HepG2 (cell line): Measurements from ENCODE around the gene TOLLIP. TPM values are rescaled to one million over a fixed set of nuclear protein-coding genes. Genes with fewer than 3 reads are reported as not detected.

Experiments
- ETV5 ChIP-seq: IDR thresholded peaks from 2 replicates; pipeline ENCODE4 v1.6.1; 2018; ENCODE audit warnings: missing biosample characterization, missing genetic modification reagents, inconsistent platforms, borderline replicate concordance
- FOXK2 ChIP-seq: fragments of 450-650 bp; IDR thresholded peaks from 2 replicates; pipeline ENCODE4 v1.6.1; 2016
- GABPA ChIP-seq, 2 experiments: IDR thresholded peaks; 2 replicates each; pipeline ENCODE4 v1.6.1; 2011 to 2016; ENCODE audit warnings: low read depth in 2 of 2, low read length in 1 of 2, missing biosample characterization in 1 of 2, missing genetic modification characterization in 1 of 2
- GTF2F1 ChIP-seq: fragments of 150-350 bp; IDR thresholded peaks from 2 replicates; pipeline ENCODE4 v1.6.1; 2014; ENCODE audit warnings: low read length
- ISL2 ChIP-seq: sonication (generic); formaldehyde crosslinking; IDR thresholded peaks from 2 replicates; pipeline ENCODE4 v1.5.0; 2020; ENCODE audit warnings: missing genetic modification reagents
- KLF13 ChIP-seq: sonication (generic); formaldehyde crosslinking; IDR thresholded peaks from 2 replicates; pipeline ENCODE4 v1.4.0; 2020; ENCODE audit warnings: mild to moderate bottlenecking, missing genetic modification reagents
- KLF16 ChIP-seq, 2 experiments: sonication (generic) in 1 of 2; formaldehyde crosslinking in 1 of 2; IDR thresholded peaks; 2 replicates each; pipeline versions ENCODE4 v1.6.1 to v1.8.0; 2016 to 2023; ENCODE audit warnings: missing genetic modification reagents in 2 of 2, missing compliant biosample characterization in 1 of 2
- MXD4 ChIP-seq: IDR thresholded peaks from 2 replicates; pipeline ENCODE4 v1.6.1; 2016; ENCODE audit warnings: mild to moderate bottlenecking, missing biosample characterization, missing genetic modification reagents
- NFYB ChIP-seq: sonication (generic); formaldehyde crosslinking; IDR thresholded peaks from 2 replicates; pipeline ENCODE4 v1.4.0; 2020; ENCODE audit warnings: missing genetic modification reagents
- NR3C1 ChIP-seq: sonication (generic); formaldehyde crosslinking; IDR thresholded peaks from 2 replicates; pipeline ENCODE4 v1.4.0; 2020; ENCODE audit warnings: missing genetic modification reagents
- RBAK ChIP-seq: sonication (generic); formaldehyde crosslinking; IDR thresholded peaks from 2 replicates; pipeline ENCODE4 v1.5.1; 2020; ENCODE audit warnings: mild to moderate bottlenecking, missing genetic modification reagents
- SIX1 ChIP-seq: sonication (generic); formaldehyde crosslinking; IDR thresholded peaks from 2 replicates; pipeline ENCODE4 v1.4.0; 2020; ENCODE audit warnings: missing genetic modification reagents, borderline replicate concordance
- SMAD1 ChIP-seq: sonication (generic); formaldehyde crosslinking; IDR thresholded peaks from 2 replicates; pipeline ENCODE4 v1.4.0; 2020; ENCODE audit warnings: missing genetic modification reagents, low read depth, mild to moderate bottlenecking, borderline replicate concordance
- SNRNP70 ChIP-seq: fragments of 200-400 bp; formaldehyde crosslinking; IDR thresholded peaks from 2 replicates; pipeline ENCODE4 v1.6.1; 2017; ENCODE audit warnings: mild to moderate bottlenecking, low read depth, low read length, moderate library complexity
- SP140L ChIP-seq: sonication (generic); formaldehyde crosslinking; IDR thresholded peaks from 2 replicates; pipeline ENCODE4 v1.4.0; 2020; ENCODE audit warnings: missing genetic modification reagents, borderline replicate concordance
- SRF ChIP-seq: IDR thresholded peaks from 2 replicates; pipeline ENCODE4 v1.6.1; 2011; ENCODE audit warnings: mild to moderate bottlenecking, low read depth, low read length, moderate library complexity
- ZMYM2 ChIP-seq: sonication (generic); formaldehyde crosslinking; IDR thresholded peaks from 2 replicates; pipeline ENCODE4 v1.8.0; 2022; ENCODE audit warnings: mild to moderate bottlenecking, missing genetic modification reagents
- ZNF496 ChIP-seq: sonication (generic); formaldehyde crosslinking; IDR thresholded peaks from 2 replicates; pipeline ENCODE4 v1.8.1; 2023; ENCODE audit warnings: mild to moderate bottlenecking, moderate library complexity, missing genetic modification reagents; ENCODE audit not compliant: insufficient replicate concordance
- ZNF501 ChIP-seq: sonication (generic); formaldehyde crosslinking; IDR thresholded peaks from 2 replicates; pipeline ENCODE4 v1.5.1; 2020; ENCODE audit warnings: mild to moderate bottlenecking, moderate library complexity, missing genetic modification reagents
- ZNF713 ChIP-seq: sonication (generic); formaldehyde crosslinking; IDR thresholded peaks from 2 replicates; pipeline ENCODE4 v1.4.0; 2020; ENCODE audit warnings: mild to moderate bottlenecking, missing genetic modification reagents
- ZNF83 ChIP-seq: sonication (generic); formaldehyde crosslinking; IDR thresholded peaks from 2 replicates; pipeline ENCODE4 v1.4.0; 2020; ENCODE audit warnings: missing genetic modification reagents, mild to moderate bottlenecking, borderline replicate concordance
- polyA plus RNA-seq, 8 experiments: library from polyadenylated mRNA; depleted of rRNA in 3 of 8; stranded (reverse) in 7 of 8; unstranded in 1 of 8; fragments of >200 nt; fragmentation: Illumina TruSeq in 4 of 8; extraction: Trizol in 4 of 8; gene quantifications; 2 replicates each; pipeline versions ENCODE4 v1.2.1 to v1.2.3, GENCODE V29; 2011 to 2016; ENCODE audit warnings: low read depth in 4 of 8, missing spikeins in 1 of 8, mixed read lengths in 1 of 8; ENCODE audit not compliant: insufficient read depth in 1 of 8
- total RNA-seq, 5 experiments: library from RNA; depleted of rRNA; stranded (reverse); fragments of >200 nt; fragmentation: Illumina TruSeq; extraction: Trizol; gene quantifications; 2 replicates each; pipeline ENCODE4 v1.2.3, GENCODE V29; 2016; ENCODE audit warnings: low read depth in 1 of 5
- TF ChIP-seq, protein P1 (sequence below): sonication (generic); formaldehyde crosslinking; IDR thresholded peaks from 2 replicates; pipeline ENCODE4 v1.4.0; 2020; ENCODE audit warnings: mild to moderate bottlenecking, missing genetic modification reagents
- TF ChIP-seq, protein P2 (sequence below): IDR thresholded peaks from 2 replicates; pipeline ENCODE4 v1.6.1; 2016; ENCODE audit warnings: low read depth, control low read depth
- TF ChIP-seq, protein P3 (sequence below): fragments of 450-650 bp; IDR thresholded peaks from 2 replicates; pipeline ENCODE4 v1.6.1; 2016
- TF ChIP-seq, protein P4 (sequence below): IDR thresholded peaks from 2 replicates; pipeline ENCODE4 v1.6.1; 2018; ENCODE audit warnings: missing genetic modification reagents, mild to moderate bottlenecking, missing compliant biosample characterization
- TF ChIP-seq, protein P5 (sequence below): sonication (generic); formaldehyde crosslinking; IDR thresholded peaks from 2 replicates; pipeline ENCODE4 v1.5.0; 2020; ENCODE audit warnings: missing genetic modification reagents, mild to moderate bottlenecking, borderline replicate concordance

Gene TOLLIP
- total and polyA plus RNA-seq, 2 of the 13 experiments (the other 11 are each of a cell fraction or from before 2014, with no cell fraction given) = 25.9 to 47.5 TPM

DNA sequence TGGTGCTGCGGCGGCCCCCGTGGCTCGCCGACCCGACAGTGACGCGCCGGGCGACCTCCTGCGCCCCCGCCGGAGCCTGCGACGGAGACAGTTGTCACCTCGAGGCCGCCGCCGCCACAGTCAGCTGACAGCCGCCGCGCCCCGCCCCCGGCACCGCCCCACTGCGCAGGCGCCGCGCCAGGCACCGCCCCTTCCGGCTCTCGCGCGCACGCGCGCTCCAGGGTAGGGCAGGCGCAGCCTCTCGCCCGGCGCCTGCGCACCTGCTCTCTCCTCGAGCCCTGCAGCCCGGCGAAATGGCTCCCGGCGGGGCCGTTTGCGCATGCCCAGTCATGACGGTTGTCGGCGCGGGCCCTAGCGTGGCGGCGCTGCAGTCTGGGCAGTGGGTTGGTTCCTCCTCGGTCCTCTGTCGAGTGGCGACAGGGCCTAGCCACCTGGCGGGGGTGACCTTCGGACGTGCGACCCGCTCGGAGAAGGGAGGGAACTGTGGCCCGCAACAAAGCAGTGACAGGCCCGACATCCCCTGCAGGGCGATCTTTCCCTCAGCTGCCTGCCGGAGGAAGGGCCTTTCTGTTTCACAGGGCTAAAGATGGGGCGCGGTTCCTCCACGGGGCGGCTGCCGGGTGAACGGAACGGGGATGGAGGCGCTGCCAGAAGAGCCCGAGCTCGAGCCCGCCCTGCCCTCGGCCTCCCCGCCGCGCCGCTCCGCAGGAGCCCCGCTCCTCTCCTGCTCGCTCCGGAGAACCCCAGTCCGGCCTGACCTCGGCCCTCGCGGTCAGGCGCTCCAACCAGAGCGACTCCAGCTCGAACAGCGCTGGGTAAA, at the start of gene TOLLIP (continued):
- TF ChIP-seq ZNF83 (peak; percentile 61; the same call in 1 of the 2 replicates), SIX1 (no peak), ZNF501 (CRISPR knock-in tag) (peak; percentile 76), FOXK2 (no peak), SRF (no peak), NR3C1 (no peak), SMAD1 (CRISPR knock-in tag) (no peak; the same call in 1 of the 2 replicates), RBAK (CRISPR knock-in tag) (no peak), KLF16 (CRISPR knock-in tag; IDR thresholded peaks at IDR 0.05) (peak in 1 of 2 experiments; percentile 61; a peak in 1 of 4 replicates), ETV5 (CRISPR knock-in tag) (no peak), MXD4 (peak; percentile 57; the same call in 1 of the 2 replicates), SP140L (CRISPR knock-in tag) (no peak), GTF2F1 (no peak), KLF13 (no peak), SNRNP70 (no peak), GABPA (IDR thresholded peaks at IDR 0.05; ENCODE audit: low read depth, low read length) (no peak), GABPA (CRISPR knock-in tag; IDR thresholded peaks at IDR 0.05; ENCODE audit: low read depth) (peak; percentile 7), ZNF713 (CRISPR knock-in tag) (no peak), ZMYM2 (CRISPR knock-in tag) (peak; percentile 59; the same call in 1 of the 2 replicates), ZNF496 (CRISPR knock-in tag) (no peak), ISL2 (CRISPR knock-in tag) (no peak), NFYB (CRISPR knock-in tag) (no peak)
- TF ChIP-seq, protein P1, sequence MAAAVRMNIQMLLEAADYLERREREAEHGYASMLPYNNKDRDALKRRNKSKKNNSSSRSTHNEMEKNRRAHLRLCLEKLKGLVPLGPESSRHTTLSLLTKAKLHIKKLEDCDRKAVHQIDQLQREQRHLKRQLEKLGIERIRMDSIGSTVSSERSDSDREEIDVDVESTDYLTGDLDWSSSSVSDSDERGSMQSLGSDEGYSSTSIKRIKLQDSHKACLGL (CRISPR knock-in tag) = peak; percentile 80
- TF ChIP-seq, protein P2, sequence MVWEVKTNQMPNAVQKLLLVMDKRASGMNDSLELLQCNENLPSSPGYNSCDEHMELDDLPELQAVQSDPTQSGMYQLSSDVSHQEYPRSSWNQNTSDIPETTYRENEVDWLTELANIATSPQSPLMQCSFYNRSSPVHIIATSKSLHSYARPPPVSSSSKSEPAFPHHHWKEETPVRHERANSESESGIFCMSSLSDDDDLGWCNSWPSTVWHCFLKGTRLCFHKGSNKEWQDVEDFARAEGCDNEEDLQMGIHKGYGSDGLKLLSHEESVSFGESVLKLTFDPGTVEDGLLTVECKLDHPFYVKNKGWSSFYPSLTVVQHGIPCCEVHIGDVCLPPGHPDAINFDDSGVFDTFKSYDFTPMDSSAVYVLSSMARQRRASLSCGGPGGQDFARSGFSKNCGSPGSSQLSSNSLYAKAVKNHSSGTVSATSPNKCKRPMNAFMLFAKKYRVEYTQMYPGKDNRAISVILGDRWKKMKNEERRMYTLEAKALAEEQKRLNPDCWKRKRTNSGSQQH (CRISPR knock-in tag) = no peak
- TF ChIP-seq, protein P3, sequence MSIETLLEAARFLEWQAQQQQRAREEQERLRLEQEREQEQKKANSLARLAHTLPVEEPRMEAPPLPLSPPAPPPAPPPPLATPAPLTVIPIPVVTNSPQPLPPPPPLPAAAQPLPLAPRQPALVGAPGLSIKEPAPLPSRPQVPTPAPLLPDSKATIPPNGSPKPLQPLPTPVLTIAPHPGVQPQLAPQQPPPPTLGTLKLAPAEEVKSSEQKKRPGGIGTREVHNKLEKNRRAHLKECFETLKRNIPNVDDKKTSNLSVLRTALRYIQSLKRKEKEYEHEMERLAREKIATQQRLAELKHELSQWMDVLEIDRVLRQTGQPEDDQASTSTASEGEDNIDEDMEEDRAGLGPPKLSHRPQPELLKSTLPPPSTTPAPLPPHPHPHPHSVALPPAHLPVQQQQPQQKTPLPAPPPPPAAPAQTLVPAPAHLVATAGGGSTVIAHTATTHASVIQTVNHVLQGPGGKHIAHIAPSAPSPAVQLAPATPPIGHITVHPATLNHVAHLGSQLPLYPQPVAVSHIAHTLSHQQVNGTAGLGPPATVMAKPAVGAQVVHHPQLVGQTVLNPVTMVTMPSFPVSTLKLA = no peak
- TF ChIP-seq, protein P4, sequence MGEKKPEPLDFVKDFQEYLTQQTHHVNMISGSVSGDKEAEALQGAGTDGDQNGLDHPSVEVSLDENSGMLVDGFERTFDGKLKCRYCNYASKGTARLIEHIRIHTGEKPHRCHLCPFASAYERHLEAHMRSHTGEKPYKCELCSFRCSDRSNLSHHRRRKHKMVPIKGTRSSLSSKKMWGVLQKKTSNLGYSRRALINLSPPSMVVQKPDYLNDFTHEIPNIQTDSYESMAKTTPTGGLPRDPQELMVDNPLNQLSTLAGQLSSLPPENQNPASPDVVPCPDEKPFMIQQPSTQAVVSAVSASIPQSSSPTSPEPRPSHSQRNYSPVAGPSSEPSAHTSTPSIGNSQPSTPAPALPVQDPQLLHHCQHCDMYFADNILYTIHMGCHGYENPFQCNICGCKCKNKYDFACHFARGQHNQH (CRISPR knock-in tag) = peak; percentile 57; the same call in 1 of the 2 replicates
- TF ChIP-seq, protein P5, sequence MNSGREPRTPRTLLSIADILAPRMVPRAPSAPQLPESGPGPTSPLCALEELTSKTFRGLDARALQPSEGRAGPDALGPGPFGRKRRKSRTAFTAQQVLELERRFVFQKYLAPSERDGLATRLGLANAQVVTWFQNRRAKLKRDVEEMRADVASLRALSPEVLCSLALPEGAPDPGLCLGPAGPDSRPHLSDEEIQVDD (CRISPR knock-in tag) = peak; percentile 87; the same call in 1 of the 2 replicates
